ENCODE results near the gene IPO13. TPM values are rescaled to one million over a fixed set of nuclear protein-coding genes. Genes with fewer than 3 reads are reported as not detected.
A peak's percentile ranks its signal among the peaks of the same experiment; 100 is the strongest.

IPO13 gene
- total RNA-seq, 4 donors from 2014 or later, result 21.1 to 48.1 (median 42.0) TPM

- H3K4me1 ChIP-seq, result peaks cover 22 to 41% of the 10 kb centered on the region in 2 donors
- no peaks in the 10 kb centered on the region for H3K36me3 ChIP-seq
- no peaks in the 10 kb centered on the region for H3K27me3 ChIP-seq
- no peak for DNase-seq
- peak overlapping the region; percentile 27 to 96 (median 96) for H3K27ac ChIP-seq
- H3K4me3 ChIP-seq (replicated peaks in 1 of 3), result peak overlapping the region; percentile 46 to 83 (median 75)
- intact Hi-C loops (cut with DNase I), result no loop called here
- H3K9me3 ChIP-seq, result no peaks in the 10 kb centered on the region
- TF ChIP-seq POLR2A (IDR thresholded peaks at IDR 0.05), result no peak
- TF ChIP-seq CTCF (IDR thresholded peaks at IDR 0.05), result no peak
- WGBS, 2 donors, result 10 to 14% methylated on average over 3 of the region's 3 CpGs
Observed at GRCh38 chr1:43945674-43946235, 995 bp upstream of the IPO13 start.

GRCh38 chr1:43947061-43947873 lies 517 bp downstream of the IPO13 start:
- intact Hi-C loops (cut with DNase I), result no loop called here

GRCh38 chr1:43947874-43948437 lies 1.2 kb downstream of the IPO13 start:
- TF ChIP-seq CTCF (IDR thresholded peaks at IDR 0.05) (no peak), POLR2A (IDR thresholded peaks at IDR 0.05) (no peak)
- DNase-seq, result no peak
- Histone ChIP-seq H3K4me1 (peaks cover 25 to 54% of the 10 kb centered on the region in 2 donors), H3K27me3 (no peaks in the 10 kb centered on the region), H3K4me3 (replicated peaks in 1 of 3) (peak overlapping the region in 1 of 3 donors; percentile 75), H3K27ac (peak overlapping the region in 1 of 3 donors; percentile 96), H3K36me3 (no peaks in the 10 kb centered on the region), H3K9me3 (no peaks in the 10 kb centered on the region)
- 21 to 33% methylated on average over 3 of the region's 3 CpGs for WGBS, 2 donors
- intact Hi-C loops (cut with DNase I), result no loop called here

More at GRCh38 chr1:43947061-43947873, 517 bp downstream of the IPO13 start:
- Histone ChIP-seq H3K27me3 (no peaks in the 10 kb centered on the region), H3K27ac (peak overlapping the region; percentile 96 to 98 (median 96)), H3K4me3 (replicated peaks in 1 of 3) (peak overlapping the region; percentile 33 to 83 (median 75)), H3K36me3 (no peaks in the 10 kb centered on the region), H3K9me3 (no peaks in the 10 kb centered on the region), H3K4me1 (peaks cover 25 to 54% of the 10 kb centered on the region in 2 donors)
- TF ChIP-seq CTCF (IDR thresholded peaks at IDR 0.05) (no peak), POLR2A (IDR thresholded peaks at IDR 0.05) (no peak)
- DNase-seq, result no peak
- 3 to 10% methylated on average over 12 to 17 of the region's 27 CpGs for WGBS, 2 donors

- intact Hi-C loops (cut with DNase I), result no loop called here
- 82 to 87% methylated on average over 5 to 13 of the region's 13 CpGs for WGBS, 2 donors
- H3K4me3 ChIP-seq (replicated peaks in 1 of 3), result no peak overlapping the region
- TF ChIP-seq CTCF (IDR thresholded peaks at IDR 0.05) (no peak), POLR2A (IDR thresholded peaks at IDR 0.05) (no peak)
- H3K9me3 ChIP-seq, result no peaks in the 10 kb centered on the region
- H3K27ac ChIP-seq, result no peak overlapping the region
- no peak for DNase-seq
- H3K27me3 ChIP-seq, result no peaks in the 10 kb centered on the region
- H3K4me1 ChIP-seq, result peaks cover 25 to 54% of the 10 kb centered on the region in 2 donors
- H3K36me3 ChIP-seq, result no peaks in the 10 kb centered on the region
Observed at GRCh38 chr1:43949678-43950077, 2.9 kb downstream of the IPO13 start.
